Dermis microvascular lymphatic vessel endothelial cell (primary cell): ENCODE data around the gene PMEPA1. TPM values are rescaled to one million over a fixed set of nuclear protein-coding genes. Genes with fewer than 3 reads are reported as not detected.

Experiments used
- DNase-seq, 2 donors: peaks; one replicate each; pipeline versions ENCODE4 v3.0.0 to v3.0.0-alpha.2; 2010; ENCODE audit warnings: low read depth in 2 of 2
- total RNA-seq: library from RNA; depleted of rRNA; stranded (reverse); fragments of >200 nt; gene quantifications from 2 replicates; pipeline ENCODE4 v1.2.1, GENCODE V29; 2014

PMEPA1 gene
- total RNA-seq, 1 donor from 2014 or later: 0.51 TPM

DNA sequence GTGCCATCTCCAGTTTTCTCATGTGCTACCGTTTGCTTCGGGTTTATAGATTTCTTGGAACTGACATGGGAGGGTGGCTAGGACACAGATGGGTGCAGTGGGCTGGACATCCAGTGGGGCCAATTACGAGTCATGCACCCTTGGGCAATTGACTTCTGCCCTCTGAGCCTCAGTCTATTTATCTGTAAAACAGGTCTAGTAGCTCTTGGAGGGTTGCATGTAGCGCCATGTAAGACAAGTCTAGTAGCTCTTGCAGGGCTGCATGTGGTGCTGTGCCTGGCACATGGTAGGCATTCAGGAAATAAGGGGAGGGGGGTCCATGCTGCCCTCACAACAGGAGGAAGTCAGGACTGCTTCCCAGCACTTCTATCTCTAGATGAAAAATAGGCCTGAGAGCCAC lies 15.3 kb downstream of the PMEPA1 start:
- DNase-seq: no peak

- DNase-seq: no peak
Observed at GRCh38 chr20:57693670-57694329, 16.0 kb downstream of the PMEPA1 start.

GRCh38 chr20:57693002-57693582 lies 16.7 kb downstream of the PMEPA1 start:
- DNase-seq: no peak

GRCh38 chr20:57692393-57692792 lies 17.4 kb downstream of the PMEPA1 start:
- DNase-seq: no peak

DNA sequence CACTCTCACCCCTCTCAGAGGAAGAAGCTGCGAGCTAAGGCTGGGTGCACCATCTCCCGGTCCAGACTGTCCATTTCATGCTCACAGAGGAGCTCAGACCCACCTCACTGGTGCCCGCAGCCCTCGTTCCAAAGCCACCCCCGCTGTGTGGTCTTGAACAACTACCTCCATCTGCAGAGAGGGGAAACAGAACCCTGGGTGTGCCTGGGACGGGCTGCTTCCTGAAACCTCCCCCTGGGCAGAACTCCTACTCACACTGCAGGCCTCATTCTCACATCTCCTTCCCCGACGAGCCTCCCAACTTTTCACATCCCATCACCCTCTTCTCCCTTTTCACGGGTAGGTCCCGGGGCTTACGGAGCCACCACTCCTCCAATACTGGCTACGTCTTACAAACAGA lies 18.1 kb downstream of the PMEPA1 start:
- no peak for DNase-seq

GRCh38 chr20:57690525-57690924 lies 19.3 kb downstream of the PMEPA1 start:
- DNase-seq: no peak

- DNase-seq: no peak
Observed at GRCh38 chr20:57689745-57690481, 19.9 kb downstream of the PMEPA1 start.

DNA sequence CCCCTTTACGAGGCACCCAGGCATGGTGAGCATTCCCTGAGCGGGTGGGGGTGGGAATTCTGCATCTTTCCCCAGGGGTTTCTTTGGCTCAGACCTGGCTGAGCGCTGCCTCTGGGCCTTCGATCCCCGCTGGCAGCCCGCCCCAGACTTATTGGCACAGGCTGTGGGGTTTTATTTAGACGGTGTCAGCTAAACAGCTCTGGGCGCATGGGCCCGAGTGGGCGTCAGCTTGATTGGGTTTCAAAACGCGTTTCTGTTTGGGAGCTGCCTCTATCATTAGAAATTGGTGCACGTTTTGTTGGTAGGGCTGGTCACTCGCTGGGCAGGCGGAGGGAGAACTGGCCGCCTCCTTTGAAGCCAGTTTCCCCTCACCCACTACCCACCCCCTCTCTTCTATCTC lies 21.0 kb downstream of the PMEPA1 start:
- DNase-seq: no peak

DNA sequence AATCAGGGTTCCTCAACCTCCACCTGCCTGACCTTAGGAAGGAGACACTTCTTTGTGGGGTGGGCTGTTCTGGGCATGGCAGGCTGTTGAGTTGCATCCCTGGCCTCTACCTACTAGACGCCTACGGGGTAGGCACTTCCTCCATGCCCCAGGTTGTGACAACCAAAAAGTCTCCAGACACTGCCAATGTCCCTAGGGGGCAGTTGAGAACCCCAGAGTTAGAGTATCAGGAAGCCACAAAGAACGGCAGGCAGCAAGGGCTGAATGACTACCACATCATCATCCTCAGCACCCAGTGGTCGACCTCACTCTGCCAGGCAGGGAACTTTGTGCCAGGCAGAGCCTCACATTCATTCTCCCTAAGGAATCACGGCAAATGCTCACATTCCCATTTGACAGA lies 21.5 kb downstream of the PMEPA1 start:
- DNase-seq: no peak

DNA sequence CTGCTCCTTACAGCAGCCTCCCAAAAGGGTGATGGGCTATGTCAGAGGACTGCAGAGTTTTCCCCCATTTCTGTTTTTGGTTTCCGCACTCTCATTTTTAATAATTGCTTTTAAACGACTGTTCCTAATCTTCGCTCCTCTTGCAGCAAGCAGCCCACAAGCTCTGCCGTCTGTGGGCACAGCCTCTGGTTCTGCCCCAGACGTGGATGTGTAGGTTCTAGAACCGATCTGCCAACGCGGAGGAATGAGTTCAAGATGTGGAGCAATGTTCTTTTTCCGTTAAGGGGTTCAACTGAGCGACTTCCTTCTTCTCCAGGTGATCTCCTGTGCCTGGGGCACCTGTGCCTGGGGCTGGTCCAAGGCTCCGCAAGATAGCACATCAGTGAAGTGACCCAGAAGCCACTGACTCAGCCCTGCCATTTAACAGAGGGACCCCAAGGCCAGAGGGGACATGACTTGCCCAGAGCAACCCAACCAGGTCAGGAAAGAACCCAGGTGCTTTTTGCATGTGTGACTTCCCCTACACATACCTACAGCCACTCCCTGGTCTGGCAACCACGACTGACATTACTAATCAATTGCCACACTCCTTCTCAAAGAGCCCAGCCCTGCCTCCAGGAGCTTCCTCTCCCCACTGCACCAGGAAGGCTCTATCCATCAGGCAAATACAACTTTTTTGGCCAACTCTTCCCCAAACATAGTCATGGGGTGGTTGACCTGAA lies 22.7 kb downstream of the PMEPA1 start:
- no peak for DNase-seq

GRCh38 chr20:57685146-57685758 lies 24.6 kb downstream of the PMEPA1 start:
- DNase-seq: no peak

GRCh38 chr20:57684808-57685140 lies 25.0 kb downstream of the PMEPA1 start:
- no peak for DNase-seq

DNA sequence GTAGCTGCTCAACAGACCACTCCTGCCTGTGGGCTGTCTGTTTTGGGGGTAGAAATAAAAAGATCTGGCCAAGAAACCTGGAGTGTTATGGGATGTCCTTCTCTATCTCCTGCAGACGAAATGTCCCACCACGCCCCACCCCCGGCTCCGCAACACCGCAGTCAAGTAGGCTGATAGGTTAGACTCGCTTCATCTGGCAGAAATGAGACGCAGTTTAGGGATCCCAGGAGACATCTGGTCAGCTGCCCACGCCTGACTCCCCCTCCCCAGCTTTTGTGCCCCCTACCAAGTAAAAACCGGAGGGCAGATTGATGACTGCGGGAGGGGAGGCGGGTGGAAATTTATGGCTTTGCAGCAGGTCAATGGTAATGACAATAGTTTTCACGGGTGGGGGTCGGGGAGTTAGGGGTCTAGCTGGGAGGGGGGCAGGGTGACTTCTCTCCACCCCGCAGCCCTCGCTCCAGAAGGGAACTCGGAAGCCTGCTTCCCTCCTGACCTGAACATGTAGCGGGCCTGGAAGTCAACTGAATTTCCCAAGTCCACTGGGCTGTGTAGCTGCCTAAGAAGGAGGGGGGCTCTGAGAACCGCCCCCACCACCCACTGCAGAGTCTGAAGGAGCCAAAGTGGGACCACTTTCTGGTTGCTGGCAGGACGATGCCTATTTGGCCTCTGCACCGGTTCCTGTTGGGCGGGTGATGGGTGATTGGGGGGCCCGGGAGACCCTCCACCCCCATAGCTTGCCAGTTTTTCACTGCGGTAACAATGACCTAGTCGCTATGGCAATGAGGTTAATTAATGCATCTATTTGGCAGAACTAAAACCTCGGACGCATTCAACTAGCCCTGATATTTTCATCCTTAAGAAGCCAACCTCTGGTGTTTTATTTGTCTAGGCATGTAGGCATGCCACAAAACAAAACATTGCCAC lies 25.7 kb downstream of the PMEPA1 start:
- no peak for DNase-seq

GRCh38 chr20:57683287-57683686 lies 26.5 kb downstream of the PMEPA1 start:
- no peak for DNase-seq

DNA sequence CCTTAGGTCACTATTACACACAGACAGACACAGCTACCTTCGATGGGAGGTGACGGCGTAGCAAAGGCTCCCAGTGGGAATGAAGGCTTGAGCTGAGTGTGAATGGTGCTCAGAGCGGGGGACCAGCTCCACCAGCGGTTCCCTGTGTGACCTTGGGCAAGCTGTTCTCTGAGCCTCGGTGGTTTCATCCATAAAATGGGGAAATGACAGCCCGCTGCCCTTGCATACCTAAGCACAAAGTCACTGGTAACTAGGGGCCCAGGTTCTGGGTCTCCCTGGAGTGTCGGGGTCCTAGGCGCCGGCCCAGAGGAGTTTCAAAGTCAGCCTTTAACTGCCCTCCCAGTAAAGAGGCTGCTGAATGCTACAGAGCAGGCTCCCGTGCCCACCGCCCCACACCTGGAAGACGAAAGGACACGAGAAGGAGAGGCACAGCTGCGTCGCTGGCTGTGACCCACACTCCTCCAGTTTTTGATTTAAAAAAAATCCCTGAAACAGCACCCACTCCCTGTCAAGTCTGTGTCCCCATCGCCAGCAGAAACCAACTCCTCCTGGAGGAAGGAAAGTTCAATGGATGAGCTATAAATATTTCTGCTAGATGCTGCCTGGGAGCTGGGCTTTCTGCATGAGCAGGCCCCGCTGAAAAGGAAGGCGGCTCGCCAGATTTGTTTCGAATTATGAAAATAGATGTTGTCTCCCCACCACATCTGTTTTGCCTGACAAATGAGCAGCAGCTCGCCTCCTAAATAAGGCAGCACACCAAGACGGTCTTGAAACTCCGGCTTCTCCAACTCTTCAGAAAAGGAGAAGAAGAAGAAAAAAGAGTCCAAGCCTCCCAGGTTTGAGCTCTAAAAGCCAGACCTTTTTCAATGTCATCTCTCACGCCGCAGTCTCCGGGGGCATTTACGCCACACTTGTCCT lies 27.4 kb downstream of the PMEPA1 start:
- no peak for DNase-seq

DNA sequence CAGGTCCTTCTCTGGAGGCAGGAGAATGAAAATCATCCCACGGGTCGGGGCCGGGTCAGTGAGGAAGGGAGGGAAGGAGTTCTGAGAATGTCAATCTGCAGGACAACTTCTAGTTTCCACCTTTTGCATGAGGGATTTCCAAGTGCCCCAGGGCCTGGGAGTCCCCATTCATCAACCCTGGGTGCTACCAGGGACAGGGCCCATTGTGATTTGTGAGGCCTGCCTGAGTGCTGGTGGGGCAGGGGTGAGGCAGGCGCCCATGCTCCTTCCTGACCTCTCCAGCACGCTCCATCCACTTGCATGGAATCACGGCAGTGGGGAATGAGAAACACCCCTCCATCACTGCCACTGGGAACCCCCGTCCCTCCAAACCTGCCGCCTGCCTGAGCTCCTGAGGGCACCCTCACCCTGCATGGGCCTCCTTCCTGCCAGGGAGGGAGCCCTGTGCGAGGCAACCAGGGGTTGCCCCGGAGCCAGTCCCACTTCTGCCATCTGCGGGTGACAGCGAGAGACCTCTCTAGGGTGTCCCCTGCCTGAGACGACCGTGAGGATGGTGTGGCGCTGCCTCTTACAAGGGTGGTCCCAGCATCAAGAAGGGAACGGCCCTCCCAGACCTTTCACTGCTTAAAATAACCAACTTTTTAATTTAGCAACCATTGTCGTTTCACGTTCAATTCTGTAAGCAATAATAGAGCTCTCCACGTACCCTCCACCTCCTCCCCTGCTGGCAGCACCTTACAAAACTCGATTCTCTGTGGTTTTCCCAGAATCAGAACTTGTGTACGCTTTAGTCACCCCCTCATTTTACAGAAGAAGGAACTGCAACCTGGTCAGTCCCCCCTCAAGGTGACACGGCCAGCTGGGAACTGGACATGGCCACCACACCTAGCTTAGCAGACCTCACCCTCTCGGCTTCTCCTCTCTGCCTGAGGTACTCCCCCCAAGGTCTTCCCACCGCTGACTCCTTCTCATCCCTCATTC lies 28.6 kb downstream of the PMEPA1 start:
- DNase-seq: no peak

GRCh38 chr20:57680131-57680716 lies 29.6 kb downstream of the PMEPA1 start:
- no peak for DNase-seq

DNA sequence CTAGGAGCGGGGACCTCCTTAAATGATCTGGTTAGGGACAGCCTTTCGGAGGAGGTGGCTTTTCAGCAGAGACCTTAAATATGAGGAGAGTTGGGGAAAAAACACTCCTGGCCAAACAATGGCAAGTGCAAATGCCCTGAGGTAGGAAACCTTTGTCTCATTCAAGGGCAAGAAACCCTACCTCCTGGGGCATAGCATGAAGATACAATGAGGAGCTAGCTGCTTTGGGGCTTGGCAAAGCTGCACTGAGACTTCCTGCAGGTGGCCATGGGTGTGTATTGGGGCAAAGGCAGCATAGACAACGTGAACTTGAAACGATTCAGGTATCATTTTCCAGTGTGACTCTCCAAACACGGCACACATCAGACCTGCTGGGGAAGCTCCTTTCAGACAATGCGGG lies 30.7 kb downstream of the PMEPA1 start:
- DNase-seq: no peak
